ENCODE results near the gene ITIH5.
"Not testable (repeated sequence)": the region's sequence is repeated elsewhere in the genome, so short reads cannot be mapped to it uniquely, and the experiment has no call there.

ITIH5 gene

GRCh38 chr10:7687228-7687907 is 20.6 kb upstream of the ITIH5 start:
- peak; percentile 86 to 90 for DNase-seq

GRCh38 chr10:7686351-7687171 is 19.8 kb upstream of the ITIH5 start:
- DNase-seq = no peak

GRCh38 chr10:7680078-7680477 is 13.3 kb upstream of the ITIH5 start:
- DNase-seq = not testable (repeated sequence)

- DNase-seq = no peak
Measured at GRCh38 chr10:7679256-7679655, 12.5 kb upstream of the ITIH5 start.

GRCh38 chr10:7672341-7673134 is 5.8 kb upstream of the ITIH5 start:
- no peak for DNase-seq

- DNase-seq = no peak
Measured at GRCh38 chr10:7670157-7670556, 3.4 kb upstream of the ITIH5 start.

- no peak for DNase-seq
Measured at GRCh38 chr10:7667262-7668141, 736 bp upstream of the ITIH5 start.

GRCh38 chr10:7665767-7666166 is 999 bp downstream of the ITIH5 start:
- DNase-seq = no peak

GRCh38 chr10:7664707-7665106 is 2.1 kb downstream of the ITIH5 start:
- DNase-seq = no peak

GRCh38 chr10:7662522-7662921 is 4.2 kb downstream of the ITIH5 start:
- no peak for DNase-seq

GRCh38 chr10:7659560-7659959 is 7.2 kb downstream of the ITIH5 start:
- no peak for DNase-seq

- no peak for DNase-seq
Measured at GRCh38 chr10:7657552-7657951, 9.2 kb downstream of the ITIH5 start.

GRCh38 chr10:7657079-7657478 is 9.7 kb downstream of the ITIH5 start:
- DNase-seq = not testable (repeated sequence)

- DNase-seq = no peak
Measured at GRCh38 chr10:7651853-7652470, 14.8 kb downstream of the ITIH5 start.

GRCh38 chr10:7649673-7650300 is 17.0 kb downstream of the ITIH5 start:
- DNase-seq = no peak

GRCh38 chr10:7647062-7647664 is 19.6 kb downstream of the ITIH5 start:
- DNase-seq = no peak

- DNase-seq = no peak
Measured at GRCh38 chr10:7642491-7643011, 24.2 kb downstream of the ITIH5 start.

- DNase-seq = no peak
Measured at GRCh38 chr10:7635408-7636125, 31.2 kb downstream of the ITIH5 start.

GRCh38 chr10:7634142-7634894 is 32.4 kb downstream of the ITIH5 start:
- no peak for DNase-seq

All from NCI-H526 (cell line).